DOHH2 (cell line): ENCODE data around the gene MUC3A.

Experiments used
- EZH2phosphoT487 ChIP-seq: fragments of 200-600 bp; sonication (generic); IDR thresholded peaks from 2 replicates; pipeline ENCODE4 v1.6.1; 2017; ENCODE audit warnings: borderline replicate concordance, mild to moderate bottlenecking, antibody characterized with exemption, low read length, moderate library complexity, mixed read lengths
- TF ChIP-seq, protein P1 (sequence below): fragments of 200-600 bp; sonication (generic); IDR thresholded peaks from one replicate; pipeline ENCODE4 v1.5.1; 2014; ENCODE audit warnings: antibody characterized with exemption, mild to moderate bottlenecking, low read depth, low read length; ENCODE audit not compliant: poor library complexity, severe bottlenecking

DNA sequence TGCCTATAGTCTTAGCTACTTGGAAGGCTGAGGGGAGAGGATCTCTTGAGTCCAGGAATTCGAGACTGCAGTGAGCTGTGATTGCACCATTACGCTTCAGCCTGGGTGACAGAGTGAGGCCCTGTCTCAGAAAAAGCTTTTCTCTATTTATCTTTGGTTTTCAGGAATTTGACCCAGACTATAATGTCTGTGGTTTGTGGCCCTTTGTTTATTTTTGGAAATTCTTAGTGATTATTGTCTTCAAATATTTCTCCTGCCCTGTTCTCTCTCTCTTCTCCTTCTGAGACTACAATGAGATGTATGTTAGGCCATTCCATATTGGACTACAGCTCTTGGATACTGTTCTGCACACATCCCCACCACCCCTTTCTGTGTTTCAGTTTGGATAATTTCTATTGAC, 24.7 kb downstream of the MUC3A start:
- TF ChIP-seq, protein P1, sequence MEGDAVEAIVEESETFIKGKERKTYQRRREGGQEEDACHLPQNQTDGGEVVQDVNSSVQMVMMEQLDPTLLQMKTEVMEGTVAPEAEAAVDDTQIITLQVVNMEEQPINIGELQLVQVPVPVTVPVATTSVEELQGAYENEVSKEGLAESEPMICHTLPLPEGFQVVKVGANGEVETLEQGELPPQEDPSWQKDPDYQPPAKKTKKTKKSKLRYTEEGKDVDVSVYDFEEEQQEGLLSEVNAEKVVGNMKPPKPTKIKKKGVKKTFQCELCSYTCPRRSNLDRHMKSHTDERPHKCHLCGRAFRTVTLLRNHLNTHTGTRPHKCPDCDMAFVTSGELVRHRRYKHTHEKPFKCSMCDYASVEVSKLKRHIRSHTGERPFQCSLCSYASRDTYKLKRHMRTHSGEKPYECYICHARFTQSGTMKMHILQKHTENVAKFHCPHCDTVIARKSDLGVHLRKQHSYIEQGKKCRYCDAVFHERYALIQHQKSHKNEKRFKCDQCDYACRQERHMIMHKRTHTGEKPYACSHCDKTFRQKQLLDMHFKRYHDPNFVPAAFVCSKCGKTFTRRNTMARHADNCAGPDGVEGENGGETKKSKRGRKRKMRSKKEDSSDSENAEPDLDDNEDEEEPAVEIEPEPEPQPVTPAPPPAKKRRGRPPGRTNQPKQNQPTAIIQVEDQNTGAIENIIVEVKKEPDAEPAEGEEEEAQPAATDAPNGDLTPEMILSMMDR = no peak
- no peak for TF ChIP-seq EZH2phosphoT487
